Measurements from ENCODE around the gene SRSF7. TPM values are rescaled to one million over a fixed set of nuclear protein-coding genes. Genes with fewer than 3 reads are reported as not detected.

SRSF7 gene
- total and polyA plus RNA-seq, 2 donors from 2014 or later = 74.1 to 123 TPM

DNA sequence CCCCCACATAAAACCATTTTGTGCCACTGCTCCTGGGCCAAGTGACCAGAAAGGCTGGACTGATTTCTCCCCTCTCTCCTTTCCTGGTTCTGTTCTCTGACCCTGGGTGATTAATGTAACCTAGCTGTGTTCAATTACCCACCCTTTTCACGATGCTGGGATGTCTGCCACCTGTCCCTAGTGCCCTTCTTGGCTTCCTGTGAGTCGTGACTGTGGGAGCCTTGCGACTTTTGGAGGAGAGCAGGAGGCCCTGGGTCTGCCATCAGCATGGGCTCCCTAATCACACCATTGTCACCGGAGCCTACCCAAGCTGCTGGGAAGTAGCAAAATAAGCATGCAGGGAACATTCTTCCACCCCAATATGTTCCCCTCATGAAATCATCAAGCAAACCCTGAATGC is 38.3 kb downstream of the SRSF7 start:
- H3K36me3 ChIP-seq (ENCODE audit: control insufficient read depth in 2 of 3, insufficient read depth in 3 of 3, low read length in 3 of 3) = peaks cover 3 to 23% (median 6%) of the 10 kb centered on the region in 3 donors
- H3K9ac ChIP-seq (ENCODE audit: low read length in 3 of 3) = no peak overlapping the region
- intact Hi-C loops (cut with DNase I) = no loop called here
- no peak overlapping the region for H3K27ac ChIP-seq (ENCODE audit: low read depth in 2 of 2, low read length in 2 of 2)
- DNase-seq (no peak), FAIRE-seq (no peak)
- no peaks in the 10 kb centered on the region for H3K9me3 ChIP-seq (ENCODE audit: control insufficient read depth in 2 of 3, insufficient read depth in 1 of 3, low read length in 3 of 3)
- TF ChIP-seq, protein P1, sequence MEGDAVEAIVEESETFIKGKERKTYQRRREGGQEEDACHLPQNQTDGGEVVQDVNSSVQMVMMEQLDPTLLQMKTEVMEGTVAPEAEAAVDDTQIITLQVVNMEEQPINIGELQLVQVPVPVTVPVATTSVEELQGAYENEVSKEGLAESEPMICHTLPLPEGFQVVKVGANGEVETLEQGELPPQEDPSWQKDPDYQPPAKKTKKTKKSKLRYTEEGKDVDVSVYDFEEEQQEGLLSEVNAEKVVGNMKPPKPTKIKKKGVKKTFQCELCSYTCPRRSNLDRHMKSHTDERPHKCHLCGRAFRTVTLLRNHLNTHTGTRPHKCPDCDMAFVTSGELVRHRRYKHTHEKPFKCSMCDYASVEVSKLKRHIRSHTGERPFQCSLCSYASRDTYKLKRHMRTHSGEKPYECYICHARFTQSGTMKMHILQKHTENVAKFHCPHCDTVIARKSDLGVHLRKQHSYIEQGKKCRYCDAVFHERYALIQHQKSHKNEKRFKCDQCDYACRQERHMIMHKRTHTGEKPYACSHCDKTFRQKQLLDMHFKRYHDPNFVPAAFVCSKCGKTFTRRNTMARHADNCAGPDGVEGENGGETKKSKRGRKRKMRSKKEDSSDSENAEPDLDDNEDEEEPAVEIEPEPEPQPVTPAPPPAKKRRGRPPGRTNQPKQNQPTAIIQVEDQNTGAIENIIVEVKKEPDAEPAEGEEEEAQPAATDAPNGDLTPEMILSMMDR (IDR thresholded peaks at IDR 0.05; ENCODE audit: borderline replicate concordance, extremely low read depth, insufficient read depth) = no peak
- H3K27me3 ChIP-seq (ENCODE audit: control insufficient read depth, insufficient read depth, low read length) = no peaks in the 10 kb centered on the region
- H3K4me1 ChIP-seq (ENCODE audit: control insufficient read depth in 2 of 3, insufficient read depth in 2 of 3, low read depth in 1 of 3, low read length in 3 of 3) = no peaks in the 10 kb centered on the region
- no peak overlapping the region for H3K4me3 ChIP-seq (ENCODE audit: low read length in 3 of 3)

DNA sequence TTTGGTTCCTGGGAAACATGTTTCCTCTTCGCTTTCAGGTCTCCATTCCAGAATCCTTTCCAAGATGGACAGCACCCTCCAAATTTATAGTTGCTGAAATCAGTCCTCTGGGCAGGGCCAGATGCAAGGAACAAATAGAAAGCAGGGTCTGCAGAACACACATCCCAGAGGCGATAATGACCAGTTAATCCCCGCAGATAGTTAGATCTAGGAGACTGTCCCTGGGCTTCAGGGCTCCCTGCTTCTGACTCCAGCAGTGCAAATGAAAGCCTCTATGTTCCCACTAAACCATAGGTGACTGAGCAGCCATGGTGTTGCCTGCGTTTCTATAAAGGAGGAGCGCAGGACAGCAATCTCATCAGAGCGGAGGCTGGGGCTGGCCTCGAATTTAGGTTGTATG is 38.7 kb downstream of the SRSF7 start:
- H3K4me3 ChIP-seq (ENCODE audit: low read length in 3 of 3) = no peak overlapping the region
- H3K9ac ChIP-seq (ENCODE audit: low read length in 3 of 3) = no peak overlapping the region
- H3K27me3 ChIP-seq (ENCODE audit: control insufficient read depth, insufficient read depth, low read length) = no peaks in the 10 kb centered on the region
- peaks cover 3 to 23% (median 6%) of the 10 kb centered on the region in 3 donors for H3K36me3 ChIP-seq (ENCODE audit: control insufficient read depth in 2 of 3, insufficient read depth in 3 of 3, low read length in 3 of 3)
- H3K4me1 ChIP-seq (ENCODE audit: control insufficient read depth in 2 of 3, insufficient read depth in 2 of 3, low read depth in 1 of 3, low read length in 3 of 3) = no peaks in the 10 kb centered on the region
- TF ChIP-seq, protein P1 (IDR thresholded peaks at IDR 0.05; ENCODE audit: borderline replicate concordance, extremely low read depth, insufficient read depth) = no peak
- FAIRE-seq (no peak), DNase-seq (no peak)
- H3K9me3 ChIP-seq (ENCODE audit: control insufficient read depth in 2 of 3, insufficient read depth in 1 of 3, low read length in 3 of 3) = no peaks in the 10 kb centered on the region
- intact Hi-C loops (cut with DNase I) = no loop called here
- H3K27ac ChIP-seq (ENCODE audit: low read depth in 2 of 2, low read length in 2 of 2) = no peak overlapping the region

DNA sequence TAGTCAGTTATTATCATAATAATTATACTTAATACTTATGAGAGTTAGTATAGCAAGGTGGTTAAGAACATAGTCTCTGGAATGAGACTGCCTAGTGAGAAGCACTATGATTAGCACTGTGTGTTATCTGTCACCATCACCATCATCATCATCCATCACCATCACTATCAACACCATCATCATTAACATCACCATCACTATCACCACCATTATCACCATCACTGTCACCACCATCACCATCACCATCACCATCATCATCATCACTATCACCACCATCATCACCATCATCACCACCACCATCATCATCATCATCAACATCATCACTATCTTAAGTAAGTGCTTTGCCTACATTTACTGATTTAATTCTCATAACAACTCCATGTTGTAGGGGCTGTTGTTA is 39.6 kb downstream of the SRSF7 start:
- no peak for FAIRE-seq
- H3K4me1 ChIP-seq (ENCODE audit: control insufficient read depth in 2 of 3, insufficient read depth in 2 of 3, low read depth in 1 of 3, low read length in 3 of 3) = no peaks in the 10 kb centered on the region
- H3K27ac ChIP-seq (ENCODE audit: low read depth in 2 of 2, low read length in 2 of 2) = no peak overlapping the region
- H3K27me3 ChIP-seq (ENCODE audit: control insufficient read depth, insufficient read depth, low read length) = no peaks in the 10 kb centered on the region
- H3K9me3 ChIP-seq (ENCODE audit: control insufficient read depth in 2 of 3, insufficient read depth in 1 of 3, low read length in 3 of 3) = no peaks in the 10 kb centered on the region
- peak overlapping the region in 1 of 3 donors; percentile 34 for H3K4me3 ChIP-seq (ENCODE audit: low read length in 3 of 3)
- H3K9ac ChIP-seq (ENCODE audit: low read length in 3 of 3) = no peak overlapping the region
- no peak for DNase-seq
- peaks cover 3 to 21% (median 6%) of the 10 kb centered on the region in 3 donors for H3K36me3 ChIP-seq (ENCODE audit: control insufficient read depth in 2 of 3, insufficient read depth in 3 of 3, low read length in 3 of 3)
- intact Hi-C loops (cut with DNase I) = no loop called here
- TF ChIP-seq, protein P1 (IDR thresholded peaks at IDR 0.05; ENCODE audit: borderline replicate concordance, extremely low read depth, insufficient read depth) = no peak
